Neural cell (in vitro differentiated cells): ENCODE data around the gene GIMAP8. TPM values are rescaled to one million over a fixed set of nuclear protein-coding genes. Genes with fewer than 3 reads are reported as not detected.

Experiments used
- H2AFZ ChIP-seq: fragments of 200-600, 300-800 bp; sonication (generic), shearing (Covaris generic); 2 replicates; pipeline ENCODE4 v1.6.0; 2014; ENCODE audit warnings: low read depth, mild to moderate bottlenecking, antibody characterized with exemption, low read length, moderate library complexity
- H3F3A ChIP-seq: fragments of 200-600 bp; shearing (Covaris generic); 2 replicates; pipeline ENCODE4 v1.6.1; 2016; ENCODE audit warnings: mild to moderate bottlenecking, moderate library complexity, mixed read lengths, antibody characterized with exemption, low read length; ENCODE audit not compliant: insufficient read depth, poor library complexity, severe bottlenecking
- H3K27ac ChIP-seq: fragments of 200-600, 300-800 bp; sonication (generic), shearing (Covaris generic); 2 replicates; pipeline ENCODE4 v1.5.1; 2014; ENCODE audit warnings: mild to moderate bottlenecking, low read length, moderate library complexity
- H3K27me3 ChIP-seq: fragments of 300-800, 200-600 bp; sonication (generic), shearing (Covaris generic); 2 replicates; pipeline ENCODE4 v1.6.0; 2014; ENCODE audit warnings: mild to moderate bottlenecking, low read depth, low read length, moderate library complexity; ENCODE audit not compliant: insufficient read depth
- H3K36me3 ChIP-seq: fragments of 300-800, 200-600 bp; sonication (generic), shearing (Covaris generic); 2 replicates; pipeline ENCODE4 v1.5.1; 2014; ENCODE audit warnings: mild to moderate bottlenecking, antibody characterized with exemption, low read length, moderate library complexity; ENCODE audit not compliant: insufficient read depth
- H3K4me2 ChIP-seq: fragments of 300-800, 200-600 bp; sonication (generic), shearing (Covaris generic); 2 replicates; pipeline ENCODE4 v1.6.0; 2014; ENCODE audit warnings: mild to moderate bottlenecking, low read length
- H3K4me3 ChIP-seq: fragments of 300-800, 200-600 bp; sonication (generic), shearing (Covaris generic); 2 replicates; pipeline ENCODE4 v1.5.1; 2014; ENCODE audit warnings: mild to moderate bottlenecking, low read length, moderate library complexity
- H3K79me2 ChIP-seq: fragments of 200-600 bp; shearing (Covaris generic); replicated peaks from 2 replicates; pipeline ENCODE4 v1.6.0; 2014; ENCODE audit warnings: mild to moderate bottlenecking, low read length, moderate library complexity; ENCODE audit not compliant: insufficient read depth
- H3K9ac ChIP-seq: fragments of 300-800, 200-600 bp; sonication (generic), shearing (Covaris generic); 2 replicates; pipeline ENCODE4 v1.6.1; 2016; ENCODE audit warnings: mild to moderate bottlenecking, low read length, mixed read lengths
- H3K9me2 ChIP-seq: fragments of 200-600 bp; shearing (Covaris generic); 2 replicates; pipeline ENCODE4 v1.6.1; 2016; ENCODE audit warnings: mild to moderate bottlenecking, low read length, mixed read lengths; ENCODE audit not compliant: insufficient read depth
- H3K9me3 ChIP-seq: fragments of 200-600, 300-800 bp; sonication (generic), shearing (Covaris generic); 2 replicates; pipeline ENCODE4 v1.6.1; 2016; ENCODE audit warnings: mild to moderate bottlenecking, mixed run types, low read length, moderate library complexity, mixed read lengths
- H4K20me1 ChIP-seq: fragments of 200-600 bp; shearing (Covaris generic); 2 replicates; pipeline ENCODE4 v1.6.1; 2016; ENCODE audit warnings: mild to moderate bottlenecking, mixed run types; ENCODE audit not compliant: insufficient read depth
- EP300 ChIP-seq: fragments of 450-650 bp; conservative IDR thresholded peaks from 2 replicates; pipeline ENCODE4 v1.6.1; 2014; ENCODE audit warnings: antibody characterized with exemption, mild to moderate bottlenecking, moderate library complexity; ENCODE audit not compliant: poor library complexity, severe bottlenecking
- EZH2 ChIP-seq: fragments of 200-600, 300-800 bp; shearing (Covaris generic), sonication (generic); IDR thresholded peaks from 2 replicates; pipeline ENCODE4 v1.6.1; 2014; ENCODE audit warnings: antibody characterized with exemption, low read length, borderline replicate concordance, mild to moderate bottlenecking; ENCODE audit not compliant: insufficient read depth, poor library complexity, severe bottlenecking
- MXI1 ChIP-seq: fragments of 450-650 bp; conservative IDR thresholded peaks from 2 replicates; pipeline ENCODE4 v1.6.1; 2014; ENCODE audit warnings: antibody characterized with exemption, mild to moderate bottlenecking; ENCODE audit not compliant: poor library complexity, severe bottlenecking
- POLR2AphosphoS5 ChIP-seq: IDR thresholded peaks from 2 replicates; pipeline ENCODE4 v1.6.1; 2012
- RAD21 ChIP-seq: fragments of 450-650 bp; conservative IDR thresholded peaks from 2 replicates; pipeline ENCODE4 v1.6.1; 2014; ENCODE audit warnings: antibody characterized with exemption, mild to moderate bottlenecking, moderate library complexity
- SMC3 ChIP-seq: fragments of 450-650 bp; conservative IDR thresholded peaks from 2 replicates; pipeline ENCODE4 v1.6.1; 2014; ENCODE audit warnings: antibody characterized with exemption, mild to moderate bottlenecking, moderate library complexity; ENCODE audit not compliant: poor library complexity
- TAF1 ChIP-seq: IDR thresholded peaks from 2 replicates; pipeline ENCODE4 v1.6.1; 2012; ENCODE audit warnings: low read depth
- polyA plus RNA-seq: library from polyadenylated mRNA; depleted of rRNA; stranded (reverse); fragments of >200 nt; gene quantifications from 2 replicates; pipeline ENCODE4 v1.2.3, GENCODE V29; 2014
- TF ChIP-seq, protein P1 (sequence below): IDR thresholded peaks from 2 replicates; pipeline ENCODE4 v1.6.1; 2012; ENCODE audit warnings: borderline replicate concordance
- TF ChIP-seq, protein P2 (sequence below): fragments of 450-650 bp; IDR thresholded peaks from 2 replicates; pipeline ENCODE4 v1.5.1; 2014; ENCODE audit warnings: antibody characterized with exemption, mild to moderate bottlenecking, moderate library complexity; ENCODE audit not compliant: poor library complexity, severe bottlenecking

The GIMAP8 gene
- polyA plus RNA-seq, 1 donor from 2014 or later: not detected

DNA sequence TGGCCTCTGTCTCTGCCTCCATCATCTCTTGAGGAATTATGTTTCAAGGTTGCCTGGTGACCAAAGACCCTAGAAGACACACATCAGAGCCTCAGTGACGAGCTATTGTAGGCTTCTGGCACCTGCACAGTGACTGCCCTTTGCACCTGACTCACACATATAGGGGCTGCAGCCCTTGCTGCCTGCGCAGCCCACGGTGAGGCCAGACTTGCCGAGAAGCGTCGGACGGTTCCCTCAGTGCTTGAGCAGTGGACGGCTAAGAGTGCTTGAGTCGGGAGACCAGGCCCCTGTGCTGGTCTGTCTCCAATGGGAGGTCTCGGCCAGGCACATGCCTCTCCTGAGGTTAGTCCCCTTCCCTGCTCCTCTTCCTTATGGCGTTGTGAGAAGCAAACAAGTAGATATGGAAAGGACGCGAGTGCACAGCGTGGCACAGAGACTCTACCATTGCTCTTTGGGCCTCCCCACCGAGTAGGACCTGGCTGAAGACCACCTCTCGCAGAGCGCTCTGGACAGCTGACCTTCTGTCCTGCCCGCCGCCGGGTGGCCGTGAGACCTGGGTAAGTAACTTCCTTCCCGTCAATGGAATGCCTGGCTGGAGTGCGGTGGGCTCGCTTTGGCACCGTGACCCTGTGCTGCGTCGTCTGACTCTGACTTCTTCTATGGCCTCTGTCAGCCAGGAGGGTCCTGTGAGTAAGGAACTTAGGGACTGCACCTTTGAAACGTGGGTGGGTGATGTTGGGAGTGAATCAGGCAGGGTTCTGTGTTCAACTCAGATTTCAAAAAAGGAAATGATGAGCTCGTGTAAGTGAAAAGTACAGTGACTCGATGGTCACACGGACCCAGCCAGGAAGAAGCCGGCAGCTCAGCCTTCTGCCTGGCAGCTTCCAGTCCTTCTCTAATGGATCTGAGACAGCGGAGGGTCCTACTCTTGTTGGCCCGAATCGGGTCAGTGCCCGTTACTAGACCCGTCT is 37.6 kb upstream of the GIMAP8 start:
- Histone ChIP-seq H3K36me3 (no peaks in the 10 kb centered on the region), H3K9ac (no peak overlapping the region), H3K27ac (no peak overlapping the region), H3K27me3 (no peaks in the 10 kb centered on the region), H3K9me2 (no peaks in the 10 kb centered on the region), H3K4me2 (no peak overlapping the region), H3K9me3 (no peaks in the 10 kb centered on the region), H4K20me1 (no peaks in the 10 kb centered on the region), H3K4me3 (no peak overlapping the region), H2AFZ (no peak overlapping the region), H3F3A (no peaks in the 10 kb centered on the region), H3K79me2 (no peaks in the 10 kb centered on the region)
- TF ChIP-seq POLR2AphosphoS5: no peak
- TF ChIP-seq EZH2: no peak
- TF ChIP-seq, protein P1, sequence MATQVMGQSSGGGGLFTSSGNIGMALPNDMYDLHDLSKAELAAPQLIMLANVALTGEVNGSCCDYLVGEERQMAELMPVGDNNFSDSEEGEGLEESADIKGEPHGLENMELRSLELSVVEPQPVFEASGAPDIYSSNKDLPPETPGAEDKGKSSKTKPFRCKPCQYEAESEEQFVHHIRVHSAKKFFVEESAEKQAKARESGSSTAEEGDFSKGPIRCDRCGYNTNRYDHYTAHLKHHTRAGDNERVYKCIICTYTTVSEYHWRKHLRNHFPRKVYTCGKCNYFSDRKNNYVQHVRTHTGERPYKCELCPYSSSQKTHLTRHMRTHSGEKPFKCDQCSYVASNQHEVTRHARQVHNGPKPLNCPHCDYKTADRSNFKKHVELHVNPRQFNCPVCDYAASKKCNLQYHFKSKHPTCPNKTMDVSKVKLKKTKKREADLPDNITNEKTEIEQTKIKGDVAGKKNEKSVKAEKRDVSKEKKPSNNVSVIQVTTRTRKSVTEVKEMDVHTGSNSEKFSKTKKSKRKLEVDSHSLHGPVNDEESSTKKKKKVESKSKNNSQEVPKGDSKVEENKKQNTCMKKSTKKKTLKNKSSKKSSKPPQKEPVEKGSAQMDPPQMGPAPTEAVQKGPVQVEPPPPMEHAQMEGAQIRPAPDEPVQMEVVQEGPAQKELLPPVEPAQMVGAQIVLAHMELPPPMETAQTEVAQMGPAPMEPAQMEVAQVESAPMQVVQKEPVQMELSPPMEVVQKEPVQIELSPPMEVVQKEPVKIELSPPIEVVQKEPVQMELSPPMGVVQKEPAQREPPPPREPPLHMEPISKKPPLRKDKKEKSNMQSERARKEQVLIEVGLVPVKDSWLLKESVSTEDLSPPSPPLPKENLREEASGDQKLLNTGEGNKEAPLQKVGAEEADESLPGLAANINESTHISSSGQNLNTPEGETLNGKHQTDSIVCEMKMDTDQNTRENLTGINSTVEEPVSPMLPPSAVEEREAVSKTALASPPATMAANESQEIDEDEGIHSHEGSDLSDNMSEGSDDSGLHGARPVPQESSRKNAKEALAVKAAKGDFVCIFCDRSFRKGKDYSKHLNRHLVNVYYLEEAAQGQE: no peak
- no peak for TF ChIP-seq TAF1
- no peak for TF ChIP-seq MXI1
- no peak for TF ChIP-seq SMC3
- TF ChIP-seq, protein P2, sequence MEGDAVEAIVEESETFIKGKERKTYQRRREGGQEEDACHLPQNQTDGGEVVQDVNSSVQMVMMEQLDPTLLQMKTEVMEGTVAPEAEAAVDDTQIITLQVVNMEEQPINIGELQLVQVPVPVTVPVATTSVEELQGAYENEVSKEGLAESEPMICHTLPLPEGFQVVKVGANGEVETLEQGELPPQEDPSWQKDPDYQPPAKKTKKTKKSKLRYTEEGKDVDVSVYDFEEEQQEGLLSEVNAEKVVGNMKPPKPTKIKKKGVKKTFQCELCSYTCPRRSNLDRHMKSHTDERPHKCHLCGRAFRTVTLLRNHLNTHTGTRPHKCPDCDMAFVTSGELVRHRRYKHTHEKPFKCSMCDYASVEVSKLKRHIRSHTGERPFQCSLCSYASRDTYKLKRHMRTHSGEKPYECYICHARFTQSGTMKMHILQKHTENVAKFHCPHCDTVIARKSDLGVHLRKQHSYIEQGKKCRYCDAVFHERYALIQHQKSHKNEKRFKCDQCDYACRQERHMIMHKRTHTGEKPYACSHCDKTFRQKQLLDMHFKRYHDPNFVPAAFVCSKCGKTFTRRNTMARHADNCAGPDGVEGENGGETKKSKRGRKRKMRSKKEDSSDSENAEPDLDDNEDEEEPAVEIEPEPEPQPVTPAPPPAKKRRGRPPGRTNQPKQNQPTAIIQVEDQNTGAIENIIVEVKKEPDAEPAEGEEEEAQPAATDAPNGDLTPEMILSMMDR: no peak
- no peak for TF ChIP-seq RAD21
- TF ChIP-seq EP300: no peak

DNA sequence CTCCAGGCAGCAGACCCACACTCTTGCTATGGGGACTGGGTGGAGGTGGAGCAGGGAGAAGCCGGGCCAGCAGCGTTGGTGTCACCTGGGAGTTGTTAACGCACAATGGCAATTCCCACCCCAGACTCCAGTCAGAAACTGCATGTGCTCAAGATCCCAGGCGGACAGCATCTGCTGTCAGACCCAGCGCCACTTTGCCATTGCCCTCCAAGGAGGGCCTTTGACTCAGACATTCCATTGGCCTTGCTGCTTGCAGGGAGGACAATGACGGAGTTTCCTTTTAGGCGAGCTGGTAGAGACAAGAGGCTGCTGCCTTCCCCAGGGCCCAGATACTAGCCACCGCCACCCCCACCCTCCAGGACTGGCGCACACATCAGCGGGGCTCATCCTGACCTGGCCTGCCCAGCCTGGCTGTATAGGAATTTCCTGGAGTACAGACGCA is 36.8 kb upstream of the GIMAP8 start:
- Histone ChIP-seq H4K20me1 (no peaks in the 10 kb centered on the region), H3K9me3 (no peaks in the 10 kb centered on the region), H3K27ac (no peak overlapping the region), H3K36me3 (no peaks in the 10 kb centered on the region), H3K9me2 (no peaks in the 10 kb centered on the region), H3K4me3 (no peak overlapping the region), H2AFZ (no peak overlapping the region), H3K4me2 (no peak overlapping the region), H3K9ac (no peak overlapping the region), H3K79me2 (no peaks in the 10 kb centered on the region), H3F3A (no peaks in the 10 kb centered on the region), H3K27me3 (no peaks in the 10 kb centered on the region)
- TF ChIP-seq, protein P2: no peak
- TF ChIP-seq POLR2AphosphoS5 (no peak), SMC3 (no peak), EP300 (no peak), EZH2 (no peak), TAF1 (no peak), RAD21 (no peak), MXI1 (no peak)
- TF ChIP-seq, protein P1: no peak
